Right atrium auricular region (tissue), 2 donors: ENCODE results near the gene MBD3L4. TPM values are rescaled to one million over a fixed set of nuclear protein-coding genes. Genes with fewer than 3 reads are reported as not detected.

Experiments
- DNase-seq: peaks from one replicate; pipeline ENCODE4 v3.0.0-alpha.2; 2019; ENCODE audit warnings: low spot score
- H3K27ac ChIP-seq, 2 donors: fragments of 200-600 bp; sonication (generic); 1 replicate in 1 of 2; 2 replicates in 1 of 2; pipeline ENCODE4 v1.5.1; 2016 to 2019
- H3K27me3 ChIP-seq, 2 donors: fragments of 200-600 bp; sonication (generic); one replicate each; pipeline versions ENCODE4 v1.5.1 to v1.6.0; 2017 to 2019
- H3K36me3 ChIP-seq: fragments of 200-600 bp; sonication (generic); one replicate; pipeline ENCODE4 v1.5.1; 2016
- H3K4me1 ChIP-seq, 2 donors: fragments of 200-600 bp; sonication (generic); one replicate each; pipeline versions ENCODE4 v1.5.1 to v1.6.0; 2017 to 2019
- H3K4me3 ChIP-seq, 2 donors: fragments of 200-600 bp; sonication (generic); 1 replicate in 1 of 2; 2 replicates in 1 of 2; pipeline ENCODE4 v1.5.1; 2017 to 2019; ENCODE audit warnings: mild to moderate bottlenecking in 1 of 2, moderate library complexity in 1 of 2
- H3K9me3 ChIP-seq, 2 donors: fragments of 200-600 bp; sonication (generic); one replicate each; pipeline ENCODE4 v1.5.1; 2019
- total RNA-seq, 2 donors: library from RNA; depleted of rRNA; stranded (reverse); fragments of >200 nt; gene quantifications; one replicate each; pipeline ENCODE4 v1.1.0, GENCODE V29; 2016
- TF ChIP-seq, protein P1 (sequence below), 2 donors: fragments of 200-600 bp; sonication (generic); IDR thresholded peaks; one replicate each; pipeline ENCODE4 v1.5.1; 2019; ENCODE audit warnings: antibody characterized with exemption in 2 of 2

The MBD3L4 gene
- total RNA-seq, 2 donors from 2014 or later = not detected

DNA sequence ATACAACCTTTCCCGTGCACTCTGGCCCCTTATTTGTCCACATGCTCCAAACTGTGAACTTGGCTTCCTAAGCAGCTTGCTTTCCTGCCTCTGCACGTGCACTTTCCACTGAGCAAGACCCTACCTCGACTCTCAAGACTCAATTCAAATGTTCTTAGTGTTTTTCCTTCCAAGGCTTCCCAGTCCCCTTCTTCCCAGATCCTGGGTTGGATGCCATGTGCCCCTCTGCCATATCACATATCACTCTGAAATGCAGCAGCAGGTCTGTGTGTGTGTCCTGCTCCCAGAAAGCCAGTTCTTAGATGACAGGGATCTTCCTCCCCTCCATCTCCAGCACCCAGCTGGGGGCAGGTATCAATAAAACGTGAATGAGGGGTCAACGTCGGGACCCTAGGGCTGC lies 32.6 kb upstream of the MBD3L4 start:
- Histone ChIP-seq H3K27me3 (no peaks in the 10 kb centered on the region), H3K36me3 (peaks cover 66% of the 10 kb centered on the region), H3K4me1 (peaks cover 0 to 11% of the 10 kb centered on the region in 2 donors), H3K9me3 (peaks cover 2 to 27% of the 10 kb centered on the region in 2 donors), H3K27ac (no peak overlapping the region), H3K4me3 (no peak overlapping the region)
- no peak for DNase-seq
- TF ChIP-seq, protein P1, sequence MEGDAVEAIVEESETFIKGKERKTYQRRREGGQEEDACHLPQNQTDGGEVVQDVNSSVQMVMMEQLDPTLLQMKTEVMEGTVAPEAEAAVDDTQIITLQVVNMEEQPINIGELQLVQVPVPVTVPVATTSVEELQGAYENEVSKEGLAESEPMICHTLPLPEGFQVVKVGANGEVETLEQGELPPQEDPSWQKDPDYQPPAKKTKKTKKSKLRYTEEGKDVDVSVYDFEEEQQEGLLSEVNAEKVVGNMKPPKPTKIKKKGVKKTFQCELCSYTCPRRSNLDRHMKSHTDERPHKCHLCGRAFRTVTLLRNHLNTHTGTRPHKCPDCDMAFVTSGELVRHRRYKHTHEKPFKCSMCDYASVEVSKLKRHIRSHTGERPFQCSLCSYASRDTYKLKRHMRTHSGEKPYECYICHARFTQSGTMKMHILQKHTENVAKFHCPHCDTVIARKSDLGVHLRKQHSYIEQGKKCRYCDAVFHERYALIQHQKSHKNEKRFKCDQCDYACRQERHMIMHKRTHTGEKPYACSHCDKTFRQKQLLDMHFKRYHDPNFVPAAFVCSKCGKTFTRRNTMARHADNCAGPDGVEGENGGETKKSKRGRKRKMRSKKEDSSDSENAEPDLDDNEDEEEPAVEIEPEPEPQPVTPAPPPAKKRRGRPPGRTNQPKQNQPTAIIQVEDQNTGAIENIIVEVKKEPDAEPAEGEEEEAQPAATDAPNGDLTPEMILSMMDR (IDR thresholded peaks at IDR 0.05) = no peak

- Histone ChIP-seq H3K27ac (peak overlapping the region; percentile 65 to 83), H3K9me3 (peaks cover 0 to 1% of the 10 kb centered on the region in 2 donors), H3K4me1 (peaks cover 0 to 11% of the 10 kb centered on the region in 2 donors), H3K4me3 (peak overlapping the region; percentile 92 to 98), H3K27me3 (no peaks in the 10 kb centered on the region), H3K36me3 (peaks cover 40% of the 10 kb centered on the region)
- DNase-seq = no peak
- TF ChIP-seq, protein P1 (IDR thresholded peaks at IDR 0.05) = no peak
Measured at GRCh38 chr19:7069904-7070226, 29.9 kb upstream of the MBD3L4 start.

- no peaks in the 10 kb centered on the region for H3K9me3 ChIP-seq
- peak within 1 kb of the TSS; percentile 65 to 83 for H3K27ac ChIP-seq
- TF ChIP-seq, protein P1 (IDR thresholded peaks at IDR 0.05) = no peak
- H3K4me1 ChIP-seq = peaks cover 0 to 11% of the 10 kb centered on the region in 2 donors
- peak; percentile 97 for DNase-seq
- peaks cover 36% of the 10 kb centered on the region for H3K36me3 ChIP-seq
- no peaks in the 10 kb centered on the region for H3K27me3 ChIP-seq
- H3K4me3 ChIP-seq = peak within 1 kb of the TSS; percentile 92 to 98
Measured at GRCh38 chr19:7069042-7069903, 29.3 kb upstream of the MBD3L4 start, which contains the start of gene ZNF557. ZNF557 (plus strand) TSS chr19:7069703; CDS start chr19:7075075, 5,372 bp downstream.

- Histone ChIP-seq H3K27ac (no peak overlapping the region), H3K9me3 (no peaks in the 10 kb centered on the region), H3K27me3 (no peaks in the 10 kb centered on the region), H3K4me3 (peak overlapping the region in 1 of 2 donors; percentile 98), H3K4me1 (peaks cover 0 to 11% of the 10 kb centered on the region in 2 donors), H3K36me3 (peaks cover 29% of the 10 kb centered on the region)
- DNase-seq = no peak
- TF ChIP-seq, protein P1 (IDR thresholded peaks at IDR 0.05) = no peak
Measured at GRCh38 chr19:7068599-7068998, 28.6 kb upstream of the MBD3L4 start.

- TF ChIP-seq, protein P1 (IDR thresholded peaks at IDR 0.05) = no peak
- Histone ChIP-seq H3K36me3 (peaks cover 20% of the 10 kb centered on the region), H3K27ac (no peak overlapping the region), H3K27me3 (no peaks in the 10 kb centered on the region), H3K9me3 (no peaks in the 10 kb centered on the region), H3K4me3 (no peak overlapping the region), H3K4me1 (peaks cover 0 to 11% of the 10 kb centered on the region in 2 donors)
- no peak for DNase-seq
Measured at GRCh38 chr19:7067716-7068115, 27.7 kb upstream of the MBD3L4 start.
